Stimulated activated CD8-positive, alpha-beta memory T cell treated with anti-CD3 and anti-CD28 coated beads, Interleukin-15, amount 100 ng/mL, for 24 hours (primary cell): ENCODE results near the gene LDHD.
A peak's percentile ranks its signal among the peaks of the same experiment; 100 is the strongest.
"Not testable (repeated sequence)": the region's sequence is repeated elsewhere in the genome, so short reads cannot be mapped to it uniquely, and the experiment has no call there.

ENCODE experiments used
- DNase-seq: peaks from one replicate; pipeline ENCODE4 v3.0.0-alpha.2; 2020; ENCODE audit warnings: low read depth

Gene LDHD

DNA sequence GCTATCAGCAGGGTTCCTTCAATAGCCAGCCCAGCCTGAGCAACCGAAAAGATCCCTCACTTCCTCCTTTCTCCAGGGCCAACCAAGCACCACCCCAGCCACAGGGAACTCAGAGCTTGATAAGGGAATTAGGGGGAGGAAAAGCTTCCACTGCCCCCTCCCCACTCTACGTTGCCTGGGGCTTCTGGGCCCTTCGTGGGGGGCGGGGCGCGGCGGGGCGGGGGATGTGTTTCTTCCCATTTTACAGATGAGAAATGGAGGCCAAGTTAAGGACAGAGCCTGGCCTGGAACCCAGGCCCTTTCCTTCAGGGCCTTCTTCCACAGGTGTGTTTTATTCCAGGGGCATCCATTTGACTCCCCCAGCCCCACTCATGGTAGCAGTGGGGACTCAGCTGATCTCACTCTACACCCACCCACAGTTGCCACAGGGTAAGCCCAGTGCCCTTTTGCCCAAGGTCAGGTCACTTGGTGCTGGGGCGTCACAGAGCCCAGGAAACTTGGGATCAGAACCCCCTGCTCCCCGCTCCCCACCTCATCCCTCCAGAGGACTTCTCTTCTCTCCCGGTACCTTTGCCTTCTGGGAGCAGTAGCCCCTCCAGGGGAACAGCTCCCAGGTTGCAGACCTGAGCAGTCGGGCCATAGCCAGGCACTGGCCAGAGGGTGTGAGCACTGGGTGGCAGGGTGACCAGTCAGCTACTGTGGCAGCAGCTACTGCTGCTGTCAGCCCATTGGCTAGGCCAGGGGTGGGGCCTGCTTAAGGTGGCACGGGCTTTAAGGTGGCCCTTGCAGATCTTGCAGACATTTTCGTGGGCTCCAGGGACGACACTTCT lies at the start of gene LDHD:
LDHD (minus strand) TSS at position 700 of the 830 bp plus-strand sequence; CDS start at position 640, 60 bp downstream.
- no peak for DNase-seq

DNA sequence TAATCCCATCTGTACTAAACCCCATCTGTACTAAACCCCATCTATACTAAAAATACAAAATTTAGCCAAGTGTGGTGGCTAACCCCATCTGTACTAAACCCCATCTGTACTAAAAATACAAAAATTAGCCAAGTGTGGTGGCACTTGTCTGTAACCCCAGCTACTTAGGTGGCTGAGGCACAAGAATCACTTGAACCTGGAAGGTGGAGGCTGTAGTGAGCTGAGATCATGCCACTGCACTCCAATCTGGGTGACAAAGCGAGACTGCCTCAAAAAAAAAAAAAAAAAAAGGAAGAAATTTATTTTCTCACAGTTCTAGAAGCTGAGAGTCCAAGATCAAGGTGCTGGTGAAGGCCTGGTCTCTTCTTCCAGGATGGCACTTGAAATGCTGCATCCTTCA lies 43.8 kb upstream of the LDHD start:
- DNase-seq = no peak

DNA sequence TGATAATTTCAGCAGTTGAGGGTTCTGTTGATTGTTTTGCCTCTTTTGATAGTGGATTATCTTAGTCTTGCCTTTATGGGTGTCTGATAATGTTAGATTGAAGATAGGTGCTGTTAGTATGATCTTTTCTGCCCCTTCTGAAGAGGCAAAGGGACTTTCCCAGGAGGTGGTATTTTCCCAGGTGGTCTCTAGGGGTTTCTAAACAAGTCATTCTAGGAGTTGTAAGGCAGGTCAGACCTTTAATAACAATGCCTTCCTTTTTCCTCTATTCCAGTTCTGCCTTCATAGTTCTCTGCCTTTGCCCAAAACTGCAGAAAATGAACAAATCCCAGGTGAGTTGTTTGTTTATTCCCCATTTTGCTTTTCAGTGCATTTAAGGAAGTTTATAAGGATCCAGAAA lies 36.1 kb upstream of the LDHD start:
- no peak for DNase-seq

DNA sequence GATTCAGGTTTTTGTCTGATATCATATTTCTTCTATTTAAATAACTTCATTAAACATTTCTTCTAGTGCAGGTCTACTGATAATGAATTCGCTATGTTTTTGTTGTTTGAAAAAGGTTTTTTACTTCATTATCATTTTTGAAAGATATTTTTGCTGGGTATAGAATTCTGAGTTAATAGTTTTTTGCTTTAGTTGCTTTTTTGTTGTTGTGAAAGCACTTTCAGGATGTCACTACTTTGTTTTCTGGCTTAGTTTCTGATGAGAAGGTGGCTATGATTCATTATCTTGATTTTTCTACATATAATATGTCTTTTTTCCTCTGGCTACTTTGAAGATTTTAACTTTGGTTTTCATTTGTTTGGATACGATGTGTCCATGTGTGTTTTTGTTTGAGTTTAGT lies 35.2 kb upstream of the LDHD start:
- DNase-seq = no peak

DNA sequence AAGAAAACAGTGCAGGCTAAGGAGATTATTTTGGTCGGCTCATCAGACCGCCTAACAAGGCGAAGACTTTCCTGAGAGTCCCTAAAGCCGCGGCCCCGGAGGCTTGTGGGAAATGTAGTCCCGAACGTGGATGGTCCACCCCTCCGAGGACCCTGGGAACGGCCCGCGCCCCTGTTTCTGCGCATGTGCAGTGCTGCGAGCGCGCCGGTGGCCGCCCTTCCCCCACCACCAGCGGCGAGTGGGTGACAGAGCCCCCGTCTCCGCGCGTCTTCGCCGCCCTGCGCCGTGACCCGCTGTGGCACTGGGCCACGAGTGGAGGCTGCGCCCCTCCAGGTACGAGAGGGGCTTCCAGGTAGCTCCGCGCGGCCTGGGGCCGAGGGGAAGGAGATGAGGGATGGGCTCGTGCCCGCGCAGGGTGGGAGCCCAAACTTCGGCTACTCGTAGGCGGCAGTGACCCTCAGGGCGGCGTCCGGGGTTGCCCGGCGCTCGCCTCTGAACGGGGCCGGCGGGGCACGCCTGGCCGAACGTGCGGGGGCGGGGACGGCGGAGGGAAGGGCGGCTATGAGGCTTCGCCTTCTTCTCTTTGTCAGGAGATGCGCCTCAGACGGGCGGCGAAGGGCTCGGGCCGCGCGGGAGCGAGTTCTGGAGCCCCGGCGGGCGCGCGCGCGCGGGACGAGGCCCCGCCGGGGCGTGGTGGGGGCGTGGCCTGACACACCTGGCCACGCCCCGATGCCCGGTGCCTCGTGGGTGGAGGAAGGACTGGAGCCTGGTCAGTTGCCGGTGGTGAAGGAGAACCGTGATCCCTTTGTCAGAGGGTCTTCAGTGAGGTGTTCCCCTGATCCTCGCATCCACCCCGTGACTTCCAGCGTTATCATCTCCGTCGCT lies 32.0 kb upstream of the LDHD start, which contains the start of gene ZFP1:
ZFP1 (plus strand) TSS at position 214 of the 885 bp plus-strand sequence. CDS start 4,428 bp downstream, outside the sequence.
- DNase-seq = peak; percentile 95

DNA sequence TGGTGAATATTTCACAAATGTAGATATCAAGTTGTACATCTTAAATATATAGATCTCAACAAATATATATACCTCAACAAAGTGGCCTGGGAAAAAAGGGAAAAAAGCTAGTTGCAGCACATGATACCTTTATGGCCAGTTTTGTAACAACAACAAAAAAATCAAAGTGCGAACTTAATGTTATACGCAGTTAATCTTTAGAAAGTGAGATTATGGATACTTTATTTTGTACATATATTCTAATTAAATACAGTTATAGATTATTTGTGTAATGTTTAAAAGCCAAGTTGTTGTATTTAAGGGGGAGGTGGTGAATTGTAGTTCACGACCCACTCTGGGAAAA lies 31.4 kb upstream of the LDHD start:
- no peak for DNase-seq

DNA sequence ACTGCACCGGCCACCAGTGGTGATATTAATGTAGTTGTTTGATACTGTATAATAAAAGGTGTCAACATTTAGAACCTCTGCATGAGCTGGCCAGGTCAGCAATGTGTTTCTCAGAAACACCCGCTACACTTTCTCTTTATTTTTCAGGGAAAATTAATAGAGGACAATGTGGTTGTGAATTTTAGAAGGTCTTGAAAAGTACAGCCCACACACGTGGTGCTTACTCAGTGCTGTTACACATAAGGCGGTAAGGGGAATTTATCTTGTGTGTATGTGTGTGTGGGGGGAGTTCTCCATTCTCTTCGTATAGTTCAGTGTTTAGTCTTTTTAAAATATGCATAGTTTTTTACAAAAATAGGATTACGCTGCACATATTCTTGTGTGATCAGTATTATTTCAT lies 27.4 kb upstream of the LDHD start:
- no peak for DNase-seq

DNA sequence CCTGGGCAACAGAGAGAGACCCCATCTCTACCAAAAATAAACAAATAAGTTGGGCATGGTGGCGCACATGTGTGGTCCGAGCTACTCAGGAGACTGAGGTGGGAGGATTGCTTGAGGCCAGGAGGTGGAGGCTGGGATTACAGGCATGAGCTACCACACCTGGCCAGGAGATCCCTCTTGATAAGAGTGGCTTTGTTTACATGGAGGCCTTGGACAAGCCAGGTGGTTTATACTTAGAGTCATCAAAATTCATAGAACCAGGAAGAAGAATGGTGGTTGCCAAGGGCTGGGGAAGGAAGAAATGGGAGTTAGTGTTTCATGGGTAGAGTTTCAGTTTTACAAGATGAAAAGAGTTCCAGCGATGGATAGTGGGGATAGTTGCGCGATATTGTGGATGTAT lies 22.9 kb upstream of the LDHD start:
- no peak for DNase-seq

DNA sequence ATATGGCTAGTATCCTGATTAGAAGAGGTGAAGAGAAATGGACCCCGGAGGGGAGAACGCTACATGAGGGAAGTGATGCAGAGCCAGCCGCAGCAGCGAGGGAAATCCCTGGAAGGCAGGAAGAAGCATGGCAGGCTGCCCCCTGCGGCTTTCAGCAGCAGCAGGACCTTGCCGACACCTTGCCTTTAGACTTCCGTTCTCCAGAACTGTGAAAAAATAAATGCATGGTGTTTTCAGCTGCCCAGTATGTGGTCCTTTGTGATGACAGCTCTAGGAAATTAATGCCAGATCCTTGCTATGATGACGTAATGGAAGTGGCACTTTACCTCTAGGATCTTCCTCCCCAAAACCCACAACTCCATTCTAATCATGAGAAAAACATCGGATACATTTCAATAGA lies 22.1 kb upstream of the LDHD start:
- no peak for DNase-seq

DNA sequence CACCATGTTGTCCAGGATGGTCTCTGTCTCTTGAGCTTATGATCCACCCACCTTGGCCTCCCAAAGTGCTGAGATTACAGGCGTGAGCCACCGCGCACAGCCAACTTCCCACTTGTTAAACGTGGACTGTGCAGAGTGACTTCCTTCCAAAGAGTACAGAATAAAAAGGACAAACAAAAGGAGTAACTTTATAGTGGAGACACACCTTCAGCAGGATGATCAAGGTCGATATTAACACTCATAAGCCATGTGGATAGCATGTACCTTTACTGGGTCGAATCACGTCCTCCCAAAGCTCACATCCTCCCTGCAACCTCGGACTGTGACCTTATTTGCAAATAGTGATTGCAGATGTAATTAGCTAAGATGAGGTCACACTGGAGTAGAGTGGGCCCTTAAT lies 21.7 kb upstream of the LDHD start:
- DNase-seq = no peak

DNA sequence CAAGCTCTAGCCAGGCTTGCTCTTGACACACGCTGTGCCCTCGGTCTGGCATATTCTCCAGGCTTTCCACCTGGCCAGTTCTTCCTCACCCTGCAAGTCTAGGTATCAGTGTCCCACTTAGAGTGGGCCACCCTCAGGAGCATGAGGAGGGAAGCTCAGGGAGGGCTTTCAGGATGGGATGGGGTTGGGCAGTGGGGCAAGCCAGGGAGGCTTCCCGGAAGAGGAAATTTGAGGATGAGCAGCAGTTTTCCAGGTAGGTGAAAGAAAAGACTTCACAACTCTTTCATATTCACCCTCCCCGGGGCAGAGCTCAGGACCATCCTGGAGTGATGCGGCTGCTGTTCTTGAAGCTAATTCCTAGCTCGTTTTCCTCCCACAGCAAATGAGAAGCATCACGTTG lies 14.5 kb upstream of the LDHD start:
- no peak for DNase-seq

DNA sequence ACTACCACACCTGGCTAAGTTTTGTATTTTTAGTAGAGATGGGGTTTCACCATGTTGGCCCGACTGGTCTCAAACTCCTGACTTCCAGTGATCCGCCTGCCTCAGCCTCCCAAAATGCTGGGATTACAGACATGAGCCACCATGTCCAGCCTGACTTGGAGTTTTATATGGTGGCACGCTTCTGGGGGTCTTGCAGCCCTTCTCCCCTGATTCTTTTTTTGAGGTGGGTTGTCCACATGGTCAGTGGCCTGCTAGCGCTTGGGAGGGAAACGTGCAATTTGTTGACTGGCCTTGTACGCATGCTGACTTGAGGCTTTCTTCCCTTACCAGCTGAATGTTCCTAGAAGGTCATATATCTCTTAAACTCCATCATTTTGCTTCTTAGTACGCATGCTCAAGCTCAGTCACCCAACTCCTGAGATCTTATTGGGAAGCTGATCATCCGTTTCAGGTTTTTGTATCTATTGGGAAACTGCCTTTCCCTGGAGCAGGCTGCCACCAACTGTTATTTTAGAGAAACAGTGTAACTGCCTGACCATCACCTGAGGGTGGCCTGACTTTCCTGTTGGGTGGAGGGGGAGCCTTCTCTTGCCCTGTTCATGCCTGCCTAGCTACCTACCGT lies 13.7 kb upstream of the LDHD start:
- no peak for DNase-seq

DNA sequence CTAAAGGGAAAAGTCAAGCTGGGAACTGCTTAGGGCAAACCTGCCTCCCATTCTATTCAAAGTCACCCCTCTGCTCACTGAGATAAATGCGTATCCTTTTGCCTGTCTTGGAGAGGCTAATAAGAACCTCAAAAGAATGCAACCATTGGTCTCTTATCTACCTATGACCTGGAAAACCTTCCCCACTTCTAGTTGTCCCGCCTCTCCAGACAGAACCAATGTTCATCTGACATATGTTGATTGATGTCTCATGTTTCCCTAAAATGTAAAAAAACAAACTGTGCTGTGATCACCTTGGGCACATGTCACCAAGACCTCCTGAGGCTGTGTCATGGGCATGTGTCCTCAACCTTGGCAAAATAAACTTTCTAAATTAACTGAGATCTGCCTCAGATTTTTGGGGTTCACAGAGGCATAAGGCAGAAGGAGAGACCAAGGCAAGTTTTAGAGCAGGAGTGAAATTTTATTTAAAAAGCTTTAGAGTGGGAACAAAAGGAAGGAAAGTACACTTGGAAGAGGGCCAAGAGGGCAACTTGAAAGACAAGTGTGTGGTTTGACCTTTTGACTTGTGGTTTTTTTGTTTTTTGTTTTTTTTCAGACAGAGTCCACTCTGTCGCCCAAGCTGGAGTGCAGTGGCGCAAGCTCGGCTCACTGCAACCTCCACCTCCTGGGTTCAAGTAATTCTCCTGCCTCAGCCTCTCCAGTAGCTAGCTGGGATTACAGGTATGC lies 13.0 kb upstream of the LDHD start:
- DNase-seq = not testable (repeated sequence)

DNA sequence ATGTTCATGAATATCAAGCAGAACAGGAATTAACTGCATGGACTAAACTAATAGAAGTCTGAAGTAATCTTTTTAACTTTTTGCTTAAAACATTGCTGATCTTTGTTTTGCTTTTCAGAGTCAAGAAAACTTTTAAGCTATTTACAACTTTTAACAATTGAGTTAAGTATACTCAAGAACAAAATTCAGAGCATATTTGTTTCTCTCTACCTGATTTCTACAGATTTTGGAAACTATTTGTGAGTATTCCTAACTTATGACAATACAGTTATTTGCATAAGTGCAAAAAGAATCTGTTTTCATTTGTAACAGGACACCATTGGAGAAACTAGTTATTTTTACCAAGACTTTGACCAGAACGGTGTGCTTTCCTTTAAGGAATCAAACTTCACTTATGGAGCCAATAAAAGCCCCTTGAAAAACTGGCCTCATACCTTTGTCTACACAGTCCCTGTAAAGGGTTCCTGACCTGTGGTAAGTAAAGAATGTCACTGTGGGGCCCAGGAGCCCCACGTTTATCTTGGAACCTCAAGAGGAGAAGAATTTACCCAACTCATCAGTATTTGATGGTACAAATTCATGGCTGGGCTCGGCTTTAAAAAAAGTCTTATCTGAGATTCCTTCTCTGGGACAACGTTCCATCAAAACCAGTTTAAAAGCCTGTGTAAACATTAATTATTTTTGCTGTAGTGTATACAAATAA lies 11.3 kb upstream of the LDHD start:
- no peak for DNase-seq

DNA sequence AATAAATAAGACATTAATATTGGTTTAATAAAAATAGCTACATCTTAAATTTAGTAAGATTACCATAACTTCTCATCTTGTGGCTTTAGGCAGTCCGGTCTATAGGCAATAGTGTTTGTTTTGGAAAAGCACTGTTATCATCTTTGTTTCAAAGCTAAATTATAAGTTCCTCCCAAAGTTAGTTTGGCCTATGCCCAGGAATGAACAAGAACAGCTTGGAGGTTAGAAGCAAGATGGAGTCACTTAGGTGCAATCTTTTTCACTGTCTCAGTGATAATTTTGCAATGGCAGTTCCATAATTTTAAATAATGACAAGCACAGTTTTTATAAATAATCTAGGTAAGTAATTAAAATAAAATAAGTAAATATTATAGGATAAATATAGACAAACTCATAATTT lies 6.0 kb upstream of the LDHD start:
- no peak for DNase-seq

DNA sequence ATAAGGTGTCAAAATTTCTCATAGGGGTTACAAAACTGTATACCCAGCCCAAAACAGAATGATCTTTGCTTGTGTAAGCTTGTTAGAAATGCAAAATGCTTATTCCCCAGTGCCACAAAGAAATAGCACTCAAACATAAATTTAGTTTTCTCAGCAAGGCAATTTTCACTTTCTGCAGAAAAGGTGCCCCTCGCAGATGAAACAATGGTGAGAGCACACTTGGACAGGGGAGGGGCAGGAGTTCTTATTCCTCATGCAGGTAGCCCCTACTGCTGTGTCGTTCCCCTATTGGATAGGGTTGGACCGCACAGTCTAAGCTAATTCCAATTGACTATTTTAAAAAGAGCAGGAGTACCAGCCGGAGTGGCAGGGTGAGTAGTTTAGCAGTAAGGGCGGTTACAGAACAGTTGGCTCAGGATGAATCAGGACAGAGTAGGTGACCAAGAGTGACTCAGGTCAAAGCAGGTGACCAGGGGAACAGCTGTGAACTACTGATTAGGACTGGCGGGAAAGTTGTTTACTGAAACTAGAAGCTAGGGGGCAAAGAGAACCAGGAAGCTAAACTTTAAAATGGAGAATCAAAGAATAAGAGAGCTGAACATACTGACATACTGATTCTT lies 5.5 kb upstream of the LDHD start:
- DNase-seq = no peak

DNA sequence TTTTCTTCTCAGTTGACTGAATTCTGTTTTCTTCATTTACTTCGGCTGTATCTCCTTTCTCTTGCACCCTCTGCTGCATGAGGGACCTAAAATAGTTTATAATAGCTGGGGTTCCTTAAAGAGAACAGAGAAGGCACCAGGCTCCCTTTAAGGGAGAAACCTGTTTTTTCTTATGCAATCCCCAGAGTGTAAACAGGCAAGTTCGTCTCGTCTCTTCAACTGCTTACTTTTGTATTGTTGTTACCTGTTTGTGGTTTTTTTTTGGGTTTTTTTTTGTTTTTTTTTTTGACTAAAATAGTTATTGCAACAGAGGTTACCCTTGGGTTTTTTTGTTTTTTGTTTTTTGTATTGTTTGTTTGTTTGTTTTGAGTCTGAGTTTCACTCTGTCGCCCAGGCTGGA lies 3.7 kb upstream of the LDHD start:
- no peak for DNase-seq

DNA sequence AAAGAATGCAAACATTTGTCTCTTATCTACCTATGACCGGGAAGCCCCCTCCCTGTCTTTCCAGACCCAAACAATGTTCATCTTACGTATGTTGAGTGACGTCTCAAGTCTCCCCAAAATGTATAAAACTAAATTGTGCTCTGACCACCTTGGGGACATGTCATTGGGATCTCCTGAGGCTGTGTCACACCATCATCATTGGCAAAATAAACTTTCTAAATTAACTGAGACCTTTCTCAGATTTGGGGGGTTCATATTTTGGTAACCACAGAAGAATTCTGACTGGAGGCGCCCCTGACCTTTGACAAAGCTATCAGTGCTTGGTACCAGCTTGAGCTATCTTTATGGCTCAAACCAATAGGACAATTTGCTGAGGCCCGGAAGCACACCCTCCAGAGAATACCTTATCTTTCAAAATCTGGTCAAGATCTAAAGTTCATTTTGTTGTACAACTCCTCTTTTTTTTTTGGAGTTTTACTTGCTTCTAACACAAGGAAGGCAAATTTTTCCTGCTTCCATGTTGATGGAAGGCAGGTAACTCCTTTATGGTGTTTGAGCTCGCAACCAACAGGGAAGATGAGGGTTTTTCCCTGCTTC lies 2.5 kb upstream of the LDHD start:
- DNase-seq = no peak

DNA sequence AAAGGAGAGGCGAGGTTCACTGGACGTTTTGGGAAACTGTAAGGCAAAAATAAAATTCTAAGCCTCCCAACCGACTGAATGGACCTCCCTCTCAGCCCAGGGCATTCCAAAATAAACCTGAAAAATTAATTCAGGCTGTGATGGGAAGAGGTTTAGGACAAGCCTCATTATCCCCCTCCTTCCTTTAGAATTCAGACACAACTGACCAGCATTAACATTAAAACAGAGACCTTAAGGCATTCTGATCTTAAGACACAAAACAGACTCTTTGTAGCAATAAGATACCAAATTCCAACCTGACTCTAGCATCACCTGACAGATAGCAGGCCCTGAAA lies 298 bp upstream of the LDHD start:
- DNase-seq = no peak

DNA sequence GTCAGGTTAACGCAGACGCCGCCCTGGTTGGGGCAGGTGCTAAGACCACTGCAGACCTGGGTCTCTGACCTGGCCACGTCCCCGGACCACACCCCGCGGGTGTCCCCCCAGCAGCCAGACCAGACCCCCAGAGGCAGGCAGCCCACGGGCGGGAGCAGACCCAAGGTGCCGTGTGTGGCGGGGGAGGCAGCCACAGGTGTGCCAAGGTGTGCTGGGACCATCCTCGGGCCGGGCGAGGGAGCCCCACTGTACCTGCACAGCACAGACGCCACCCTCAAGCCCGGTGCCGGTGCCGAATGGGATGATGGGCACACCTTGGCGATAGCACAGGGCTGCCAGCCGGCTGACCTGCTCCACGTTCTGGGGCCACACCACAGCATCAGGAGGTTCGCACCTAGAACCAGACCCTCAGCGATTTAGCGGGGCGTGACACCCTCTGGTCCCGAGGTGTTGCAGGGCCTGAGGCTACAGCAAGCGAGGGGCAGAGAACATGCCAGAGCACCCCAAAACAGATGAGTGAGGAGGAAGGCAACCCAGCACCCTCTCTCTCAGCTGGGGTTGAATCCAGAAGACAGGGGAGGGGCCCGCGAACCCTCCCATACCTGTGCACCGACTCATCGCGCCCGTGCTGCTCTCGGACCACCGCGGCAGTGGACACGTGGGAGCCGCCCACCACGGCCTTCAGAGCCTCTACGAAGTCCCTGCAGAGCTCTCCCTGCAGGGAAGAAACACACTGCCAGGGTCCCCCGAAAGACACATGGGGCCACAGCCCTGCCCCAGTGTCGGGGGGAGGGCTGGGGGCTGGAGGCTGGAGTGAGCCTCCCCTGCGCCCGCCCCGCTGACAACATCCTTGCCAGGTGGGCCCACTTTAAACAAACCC lies 1.4 kb downstream of the LDHD start:
- no peak for DNase-seq
